ENCODE data around the gene MYF5. TPM values are rescaled to one million over a fixed set of nuclear protein-coding genes. Genes with fewer than 3 reads are reported as not detected.
A peak's percentile ranks its signal among the peaks of the same experiment; 100 is the strongest.

Gene MYF5
- total and polyA plus RNA-seq, 2 of the 13 experiments (the other 11 are each of a cell fraction or from before 2014, with no cell fraction given) = not detected

DNA sequence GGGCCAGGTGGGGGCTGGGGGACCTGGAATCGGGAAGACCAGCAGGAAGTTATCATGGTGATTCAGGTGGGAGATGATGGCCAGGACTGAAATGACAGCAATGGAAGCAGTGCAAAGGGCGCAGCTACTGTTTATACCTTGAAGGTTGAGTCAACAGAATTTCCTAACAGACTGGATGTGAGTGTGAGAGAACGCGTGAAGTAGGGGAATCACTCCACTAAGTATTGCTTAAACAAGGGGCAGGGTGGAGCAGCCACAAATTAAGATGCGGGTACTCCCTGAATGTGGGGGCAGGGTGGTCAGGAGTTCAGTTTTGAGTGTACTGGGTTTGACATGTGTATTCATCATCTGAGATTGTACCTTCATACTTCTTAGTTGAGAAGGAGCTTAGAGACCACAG is 45.1 kb downstream of the MYF5 start (continued):
- TF ChIP-seq SOX13 (IDR thresholded peaks at IDR 0.05) (no peak), SOX13 (CRISPR knock-in tag; conservative IDR thresholded peaks at IDR 0.05 in 1 of 2, IDR thresholded peaks at IDR 0.05 in 1 of 2) (peak in 1 of 2 experiments; percentile 35; a peak in 1 of 4 replicates), BCL6 (CRISPR knock-in tag; IDR thresholded peaks at IDR 0.05) (peak; percentile 78), ESRRA (CRISPR knock-in tag; IDR thresholded peaks at IDR 0.05; ENCODE audit: low read depth) (no peak), CEBPB (IDR thresholded peaks at IDR 0.05; ENCODE audit: borderline replicate concordance, low read depth, low read length) (peak; percentile 81; the same call in 1 of the 2 replicates), TEAD2 (CRISPR knock-in tag; IDR thresholded peaks at IDR 0.05) (no peak), ZNF263 (CRISPR knock-in tag; IDR thresholded peaks at IDR 0.05) (no peak), FOXK1 (CRISPR knock-in tag; IDR thresholded peaks at IDR 0.05; ENCODE audit: borderline replicate concordance, low read depth) (peak; percentile 65; the same call in 1 of the 2 replicates), ASH2L (IDR thresholded peaks at IDR 0.05; ENCODE audit: insufficient read length, low read depth, low read length) (peak; percentile 33), GATAD2A (CRISPR knock-in tag; IDR thresholded peaks at IDR 0.05) (peak; percentile 60; the same call in 1 of the 2 replicates), TOPORS (CRISPR knock-in tag; IDR thresholded peaks at IDR 0.05) (no peak), CEBPG (CRISPR knock-in tag; IDR thresholded peaks at IDR 0.05) (peak; percentile 58; the same call in 1 of the 2 replicates), NCOA2 (CRISPR knock-in tag; IDR thresholded peaks at IDR 0.05) (peak; percentile 21; the same call in 1 of the 2 replicates), FOXA3 (CRISPR knock-in tag; IDR thresholded peaks at IDR 0.05) (peak; percentile 76)
- TF ChIP-seq, protein P1, sequence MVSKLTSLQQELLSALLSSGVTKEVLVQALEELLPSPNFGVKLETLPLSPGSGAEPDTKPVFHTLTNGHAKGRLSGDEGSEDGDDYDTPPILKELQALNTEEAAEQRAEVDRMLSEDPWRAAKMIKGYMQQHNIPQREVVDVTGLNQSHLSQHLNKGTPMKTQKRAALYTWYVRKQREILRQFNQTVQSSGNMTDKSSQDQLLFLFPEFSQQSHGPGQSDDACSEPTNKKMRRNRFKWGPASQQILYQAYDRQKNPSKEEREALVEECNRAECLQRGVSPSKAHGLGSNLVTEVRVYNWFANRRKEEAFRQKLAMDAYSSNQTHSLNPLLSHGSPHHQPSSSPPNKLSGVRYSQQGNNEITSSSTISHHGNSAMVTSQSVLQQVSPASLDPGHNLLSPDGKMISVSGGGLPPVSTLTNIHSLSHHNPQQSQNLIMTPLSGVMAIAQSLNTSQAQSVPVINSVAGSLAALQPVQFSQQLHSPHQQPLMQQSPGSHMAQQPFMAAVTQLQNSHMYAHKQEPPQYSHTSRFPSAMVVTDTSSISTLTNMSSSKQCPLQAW (CRISPR knock-in tag; IDR thresholded peaks at IDR 0.05) = no peak
- TF ChIP-seq, protein P2, sequence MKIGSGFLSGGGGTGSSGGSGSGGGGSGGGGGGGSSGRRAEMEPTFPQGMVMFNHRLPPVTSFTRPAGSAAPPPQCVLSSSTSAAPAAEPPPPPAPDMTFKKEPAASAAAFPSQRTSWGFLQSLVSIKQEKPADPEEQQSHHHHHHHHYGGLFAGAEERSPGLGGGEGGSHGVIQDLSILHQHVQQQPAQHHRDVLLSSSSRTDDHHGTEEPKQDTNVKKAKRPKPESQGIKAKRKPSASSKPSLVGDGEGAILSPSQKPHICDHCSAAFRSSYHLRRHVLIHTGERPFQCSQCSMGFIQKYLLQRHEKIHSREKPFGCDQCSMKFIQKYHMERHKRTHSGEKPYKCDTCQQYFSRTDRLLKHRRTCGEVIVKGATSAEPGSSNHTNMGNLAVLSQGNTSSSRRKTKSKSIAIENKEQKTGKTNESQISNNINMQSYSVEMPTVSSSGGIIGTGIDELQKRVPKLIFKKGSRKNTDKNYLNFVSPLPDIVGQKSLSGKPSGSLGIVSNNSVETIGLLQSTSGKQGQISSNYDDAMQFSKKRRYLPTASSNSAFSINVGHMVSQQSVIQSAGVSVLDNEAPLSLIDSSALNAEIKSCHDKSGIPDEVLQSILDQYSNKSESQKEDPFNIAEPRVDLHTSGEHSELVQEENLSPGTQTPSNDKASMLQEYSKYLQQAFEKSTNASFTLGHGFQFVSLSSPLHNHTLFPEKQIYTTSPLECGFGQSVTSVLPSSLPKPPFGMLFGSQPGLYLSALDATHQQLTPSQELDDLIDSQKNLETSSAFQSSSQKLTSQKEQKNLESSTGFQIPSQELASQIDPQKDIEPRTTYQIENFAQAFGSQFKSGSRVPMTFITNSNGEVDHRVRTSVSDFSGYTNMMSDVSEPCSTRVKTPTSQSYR (CRISPR knock-in tag; IDR thresholded peaks at IDR 0.05; ENCODE audit: borderline replicate concordance) = peak; percentile 75; the same call in 1 of the 2 replicates
- TF ChIP-seq, protein P3, sequence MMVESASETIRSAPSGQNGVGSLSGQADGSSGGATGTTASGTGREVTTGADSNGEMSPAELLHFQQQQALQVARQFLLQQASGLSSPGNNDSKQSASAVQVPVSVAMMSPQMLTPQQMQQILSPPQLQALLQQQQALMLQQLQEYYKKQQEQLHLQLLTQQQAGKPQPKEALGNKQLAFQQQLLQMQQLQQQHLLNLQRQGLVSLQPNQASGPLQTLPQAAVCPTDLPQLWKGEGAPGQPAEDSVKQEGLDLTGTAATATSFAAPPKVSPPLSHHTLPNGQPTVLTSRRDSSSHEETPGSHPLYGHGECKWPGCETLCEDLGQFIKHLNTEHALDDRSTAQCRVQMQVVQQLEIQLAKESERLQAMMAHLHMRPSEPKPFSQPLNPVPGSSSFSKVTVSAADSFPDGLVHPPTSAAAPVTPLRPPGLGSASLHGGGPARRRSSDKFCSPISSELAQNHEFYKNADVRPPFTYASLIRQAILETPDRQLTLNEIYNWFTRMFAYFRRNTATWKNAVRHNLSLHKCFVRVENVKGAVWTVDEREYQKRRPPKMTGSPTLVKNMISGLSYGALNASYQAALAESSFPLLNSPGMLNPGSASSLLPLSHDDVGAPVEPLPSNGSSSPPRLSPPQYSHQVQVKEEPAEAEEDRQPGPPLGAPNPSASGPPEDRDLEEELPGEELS (CRISPR knock-in tag; IDR thresholded peaks at IDR 0.05) = peak; percentile 43; the same call in 1 of the 2 replicates
- TF ChIP-seq, protein P4, sequence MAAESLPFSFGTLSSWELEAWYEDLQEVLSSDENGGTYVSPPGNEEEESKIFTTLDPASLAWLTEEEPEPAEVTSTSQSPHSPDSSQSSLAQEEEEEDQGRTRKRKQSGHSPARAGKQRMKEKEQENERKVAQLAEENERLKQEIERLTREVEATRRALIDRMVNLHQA (CRISPR knock-in tag; IDR thresholded peaks at IDR 0.05) = no peak
- TF ChIP-seq, protein P5, sequence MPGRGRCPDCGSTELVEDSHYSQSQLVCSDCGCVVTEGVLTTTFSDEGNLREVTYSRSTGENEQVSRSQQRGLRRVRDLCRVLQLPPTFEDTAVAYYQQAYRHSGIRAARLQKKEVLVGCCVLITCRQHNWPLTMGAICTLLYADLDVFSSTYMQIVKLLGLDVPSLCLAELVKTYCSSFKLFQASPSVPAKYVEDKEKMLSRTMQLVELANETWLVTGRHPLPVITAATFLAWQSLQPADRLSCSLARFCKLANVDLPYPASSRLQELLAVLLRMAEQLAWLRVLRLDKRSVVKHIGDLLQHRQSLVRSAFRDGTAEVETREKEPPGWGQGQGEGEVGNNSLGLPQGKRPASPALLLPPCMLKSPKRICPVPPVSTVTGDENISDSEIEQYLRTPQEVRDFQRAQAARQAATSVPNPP (CRISPR knock-in tag; IDR thresholded peaks at IDR 0.05) = no peak
- TF ChIP-seq, protein P6, sequence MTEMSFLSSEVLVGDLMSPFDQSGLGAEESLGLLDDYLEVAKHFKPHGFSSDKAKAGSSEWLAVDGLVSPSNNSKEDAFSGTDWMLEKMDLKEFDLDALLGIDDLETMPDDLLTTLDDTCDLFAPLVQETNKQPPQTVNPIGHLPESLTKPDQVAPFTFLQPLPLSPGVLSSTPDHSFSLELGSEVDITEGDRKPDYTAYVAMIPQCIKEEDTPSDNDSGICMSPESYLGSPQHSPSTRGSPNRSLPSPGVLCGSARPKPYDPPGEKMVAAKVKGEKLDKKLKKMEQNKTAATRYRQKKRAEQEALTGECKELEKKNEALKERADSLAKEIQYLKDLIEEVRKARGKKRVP (CRISPR knock-in tag; IDR thresholded peaks at IDR 0.05) = no peak
